Activated B cell treated with CpG ODN at 0.5 μM for 24 hours (primary cell): ENCODE results near the gene ZBTB16. TPM values are rescaled to one million over a fixed set of nuclear protein-coding genes. Genes with fewer than 3 reads are reported as not detected.

Experiments used
- ATAC-seq: fragments of 200-7000 bp; cut with Tn5 transposase; one replicate; pipeline ENCODE4 v1.10.0; 2021; ENCODE audit warnings: low read depth, mild to moderate bottlenecking, moderate library complexity
- CTCF ChIA-PET: fragments of 350-600 bp; sonication (Branson Sonifier 250); formaldehyde crosslinking; loops from one replicate; lab custom pipeline; 2021; ENCODE audit warnings: antibody characterized with exemption; lab: Charles Lee
- POLR2A ChIA-PET: fragments of 350-600 bp; sonication (Branson Sonifier 250); formaldehyde crosslinking; loops from one replicate; lab custom pipeline; 2021; ENCODE audit warnings: antibody characterized with exemption; lab: Charles Lee
- DNase-seq: peaks from one replicate; pipeline ENCODE4 v3.0.0; 2022
- H3K27ac Mint-ChIP-seq: one replicate; pipeline ENCODE4 v1.8.0; 2020; ENCODE audit warnings: mixed read lengths
- H3K27me3 Mint-ChIP-seq: one replicate; pipeline ENCODE4 v1.8.0; 2021; ENCODE audit warnings: mixed read lengths
- H3K36me3 Mint-ChIP-seq: one replicate; pipeline ENCODE4 v1.8.0; 2021; ENCODE audit warnings: low read depth, mixed read lengths
- H3K4me1 Mint-ChIP-seq: one replicate; pipeline ENCODE4 v1.8.0; 2021; ENCODE audit warnings: mixed read lengths
- H3K4me3 Mint-ChIP-seq: one replicate; pipeline ENCODE4 v1.8.0; 2020; ENCODE audit warnings: mild to moderate bottlenecking, mixed read lengths
- H3K9me3 Mint-ChIP-seq: one replicate; pipeline ENCODE4 v1.8.0; 2020; ENCODE audit warnings: mixed read lengths
- intact Hi-C: fragments of 100-400 bp; cut with micrococcal nuclease; formaldehyde crosslinking; loops from one replicate; pipeline ENCODE4 v1.15.1; 2024
- total RNA-seq: library from RNA; stranded (reverse); gene quantifications from 2 replicates; pipeline ENCODE4 v1.2.3, GENCODE V29; 2022
- TF ChIP-seq, protein P1 (sequence below): fragments of 200-600 bp; IDR thresholded peaks from one replicate; pipeline ENCODE4 v1.8.0; 2022; ENCODE audit warnings: antibody characterized with exemption, mild to moderate bottlenecking

The ZBTB16 gene
- total RNA-seq, 1 donor from 2014 or later = 2.5 TPM

DNA sequence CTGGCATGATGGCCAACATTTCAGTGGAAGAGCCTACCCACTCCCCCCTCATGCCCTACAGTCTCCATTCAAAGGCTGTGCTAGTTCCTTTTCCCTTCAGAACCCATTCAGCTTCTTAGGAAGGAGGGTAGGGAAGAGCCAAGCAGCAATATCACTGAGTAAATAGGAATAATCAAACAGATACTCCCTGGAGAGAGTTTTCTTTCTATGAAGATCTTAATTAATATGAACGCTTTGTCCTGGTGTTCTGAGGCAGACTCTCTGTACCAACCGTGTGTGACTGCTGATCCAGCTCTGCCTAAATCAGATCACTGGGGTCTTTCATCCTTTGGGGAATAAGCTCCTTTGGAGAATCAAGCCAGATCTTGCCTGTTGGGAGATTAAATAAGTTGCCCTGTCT lies 161.5 kb downstream of the ZBTB16 start:
- no peaks in the 10 kb centered on the region for H3K9me3 Mint-ChIP-seq
- TF ChIP-seq, protein P1, sequence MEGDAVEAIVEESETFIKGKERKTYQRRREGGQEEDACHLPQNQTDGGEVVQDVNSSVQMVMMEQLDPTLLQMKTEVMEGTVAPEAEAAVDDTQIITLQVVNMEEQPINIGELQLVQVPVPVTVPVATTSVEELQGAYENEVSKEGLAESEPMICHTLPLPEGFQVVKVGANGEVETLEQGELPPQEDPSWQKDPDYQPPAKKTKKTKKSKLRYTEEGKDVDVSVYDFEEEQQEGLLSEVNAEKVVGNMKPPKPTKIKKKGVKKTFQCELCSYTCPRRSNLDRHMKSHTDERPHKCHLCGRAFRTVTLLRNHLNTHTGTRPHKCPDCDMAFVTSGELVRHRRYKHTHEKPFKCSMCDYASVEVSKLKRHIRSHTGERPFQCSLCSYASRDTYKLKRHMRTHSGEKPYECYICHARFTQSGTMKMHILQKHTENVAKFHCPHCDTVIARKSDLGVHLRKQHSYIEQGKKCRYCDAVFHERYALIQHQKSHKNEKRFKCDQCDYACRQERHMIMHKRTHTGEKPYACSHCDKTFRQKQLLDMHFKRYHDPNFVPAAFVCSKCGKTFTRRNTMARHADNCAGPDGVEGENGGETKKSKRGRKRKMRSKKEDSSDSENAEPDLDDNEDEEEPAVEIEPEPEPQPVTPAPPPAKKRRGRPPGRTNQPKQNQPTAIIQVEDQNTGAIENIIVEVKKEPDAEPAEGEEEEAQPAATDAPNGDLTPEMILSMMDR = no peak

GRCh38 chr11:114225661-114226060 lies 166.2 kb downstream of the ZBTB16 start:
- TF ChIP-seq, protein P1 = no peak
- H3K9me3 Mint-ChIP-seq = no peaks in the 10 kb centered on the region
- ChIA-PET POLR2A (no interaction called here), CTCF (no interaction called here)
- H3K27ac Mint-ChIP-seq = no peak overlapping the region
- intact Hi-C loops = no loop called here
- ATAC-seq = no peak
- peaks cover 11% of the 10 kb centered on the region for H3K4me1 Mint-ChIP-seq
- no peak overlapping the region for H3K4me3 Mint-ChIP-seq
- DNase-seq = no peak
- H3K27me3 Mint-ChIP-seq = peaks cover 4% of the 10 kb centered on the region
- H3K36me3 Mint-ChIP-seq = no peaks in the 10 kb centered on the region

More for the DNA sequence above, 161.5 kb downstream of the ZBTB16 start:
- no peak overlapping the region for H3K4me3 Mint-ChIP-seq
- ATAC-seq = no peak
- peaks cover 20% of the 10 kb centered on the region for H3K4me1 Mint-ChIP-seq
- H3K27ac Mint-ChIP-seq = no peak overlapping the region
- intact Hi-C loops = no loop called here
- H3K36me3 Mint-ChIP-seq = no peaks in the 10 kb centered on the region
- ChIA-PET CTCF (no interaction called here), POLR2A (no interaction called here)
- H3K27me3 Mint-ChIP-seq = peaks cover 4% of the 10 kb centered on the region
- DNase-seq = no peak

GRCh38 chr11:114226356-114226755 lies 166.8 kb downstream of the ZBTB16 start:
- ATAC-seq (no peak), DNase-seq (no peak)
- H3K4me1 Mint-ChIP-seq = peaks cover 11% of the 10 kb centered on the region
- no peaks in the 10 kb centered on the region for H3K9me3 Mint-ChIP-seq
- H3K4me3 Mint-ChIP-seq = no peak overlapping the region
- TF ChIP-seq, protein P1 = no peak
- ChIA-PET CTCF (no interaction called here), POLR2A (no interaction called here)
- H3K27ac Mint-ChIP-seq = no peak overlapping the region
- peaks cover 7% of the 10 kb centered on the region for H3K27me3 Mint-ChIP-seq
- no peaks in the 10 kb centered on the region for H3K36me3 Mint-ChIP-seq
- intact Hi-C loops = no loop called here

GRCh38 chr11:114228435-114229411 lies 169.2 kb downstream of the ZBTB16 start:
- TF ChIP-seq, protein P1 = no peak
- intact Hi-C loops = no loop called here
- no peak for DNase-seq
- Mint-ChIP-seq H3K27ac (no peak overlapping the region), H3K4me1 (peaks cover 11% of the 10 kb centered on the region), H3K4me3 (no peak overlapping the region), H3K9me3 (no peaks in the 10 kb centered on the region), H3K36me3 (no peaks in the 10 kb centered on the region), H3K27me3 (peaks cover 11% of the 10 kb centered on the region)
- ChIA-PET POLR2A (interaction anchor here (0.6 kb wide), 1 partner anchor 24 kb away, joined by 6 read pairs; no protein-coding TSS in a partner anchor), CTCF (no interaction called here)
- no peak for ATAC-seq

DNA sequence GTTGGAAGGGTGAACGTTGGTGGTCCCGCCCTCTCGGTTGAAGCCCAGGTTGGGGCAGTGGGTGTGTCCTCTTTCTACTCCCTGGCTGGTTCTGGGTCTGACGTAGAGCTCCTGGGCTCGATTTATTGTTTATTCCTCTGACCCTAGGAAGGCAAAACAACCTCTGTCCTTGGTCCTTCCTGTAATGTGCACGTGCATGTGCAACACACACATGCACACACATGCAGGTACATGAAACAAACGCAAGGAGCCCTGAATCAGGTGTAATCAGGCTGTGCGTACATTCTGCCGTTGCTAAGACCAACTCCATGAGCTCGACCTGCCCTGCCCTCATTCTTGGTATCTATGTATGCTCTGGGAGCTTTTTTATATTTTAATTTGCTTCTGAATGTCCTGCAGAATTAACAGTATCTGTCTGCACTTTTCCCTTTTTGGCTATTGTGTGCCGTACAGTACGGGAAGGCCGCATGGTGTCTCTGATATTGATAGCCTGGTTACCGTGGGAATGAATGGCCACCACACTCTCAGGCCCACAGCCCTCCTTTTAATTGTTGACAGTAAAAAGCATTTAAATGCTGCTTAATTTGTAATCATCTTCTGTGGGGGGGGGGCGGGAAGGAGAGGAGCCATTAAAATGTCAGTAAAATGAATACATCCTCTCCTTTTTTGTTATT lies 170.7 kb downstream of the ZBTB16 start:
- ChIA-PET CTCF (no interaction called here), POLR2A (no interaction called here)
- Mint-ChIP-seq H3K4me1 (peaks cover 11% of the 10 kb centered on the region), H3K4me3 (no peak overlapping the region), H3K27me3 (peaks cover 14% of the 10 kb centered on the region), H3K36me3 (no peaks in the 10 kb centered on the region), H3K9me3 (no peaks in the 10 kb centered on the region), H3K27ac (no peak overlapping the region)
- intact Hi-C loops = no loop called here
- DNase-seq (no peak), ATAC-seq (no peak)
- TF ChIP-seq, protein P1 = no peak
